Measurements from ENCODE around the gene TMEM108.

The TMEM108 gene

GRCh38 chr3:133292296-133292695 lies 254.1 kb downstream of the TMEM108 start:
- Mint-ChIP-seq H3K4me1 (no peaks in the 10 kb centered on the region), H3K27ac (ENCODE audit: low read depth) (no peak overlapping the region), H3K36me3 (ENCODE audit: insufficient read depth) (no peaks in the 10 kb centered on the region), H3K4me3 (no peak overlapping the region), H3K27me3 (peaks cover 26% of the 10 kb centered on the region), H3K9me3 (no peaks in the 10 kb centered on the region)
- ATAC-seq (replicated peaks; ENCODE audit: extremely low read depth, poor library complexity, severe bottlenecking): no peak
- no peak for DNase-seq (ENCODE audit: low spot score in 2 of 2)

GRCh38 chr3:133293397-133294110 lies 255.4 kb downstream of the TMEM108 start:
- Mint-ChIP-seq H3K36me3 (ENCODE audit: insufficient read depth) (no peaks in the 10 kb centered on the region), H3K4me1 (no peaks in the 10 kb centered on the region), H3K4me3 (no peak overlapping the region), H3K27ac (ENCODE audit: low read depth) (no peak overlapping the region), H3K9me3 (no peaks in the 10 kb centered on the region), H3K27me3 (peaks cover 26% of the 10 kb centered on the region)
- ATAC-seq (replicated peaks; ENCODE audit: extremely low read depth, poor library complexity, severe bottlenecking) (no peak), DNase-seq (ENCODE audit: low spot score in 2 of 2) (no peak)

- Mint-ChIP-seq H3K27me3 (peaks cover 23% of the 10 kb centered on the region), H3K9me3 (no peaks in the 10 kb centered on the region), H3K4me3 (no peak overlapping the region), H3K36me3 (ENCODE audit: insufficient read depth) (no peaks in the 10 kb centered on the region), H3K4me1 (no peaks in the 10 kb centered on the region), H3K27ac (ENCODE audit: low read depth) (no peak overlapping the region)
- ATAC-seq (replicated peaks; ENCODE audit: extremely low read depth, poor library complexity, severe bottlenecking) (no peak), DNase-seq (ENCODE audit: low spot score in 2 of 2) (no peak)
These were observed 256.1 kb downstream of the TMEM108 start for GRCh38 chr3:133294253-133294652.

- ATAC-seq (replicated peaks; ENCODE audit: extremely low read depth, poor library complexity, severe bottlenecking) (no peak), DNase-seq (ENCODE audit: low spot score in 2 of 2) (no peak)
- H3K9me3 Mint-ChIP-seq: no peaks in the 10 kb centered on the region
- H3K27ac Mint-ChIP-seq (ENCODE audit: low read depth): no peak overlapping the region
- H3K4me3 Mint-ChIP-seq: no peak overlapping the region
- H3K4me1 Mint-ChIP-seq: no peaks in the 10 kb centered on the region
- H3K36me3 Mint-ChIP-seq (ENCODE audit: insufficient read depth): no peaks in the 10 kb centered on the region
- peaks cover 21% of the 10 kb centered on the region for H3K27me3 Mint-ChIP-seq
These were observed 257.2 kb downstream of the TMEM108 start for GRCh38 chr3:133295199-133295901.

GRCh38 chr3:133295944-133296917 lies 258.0 kb downstream of the TMEM108 start:
- H3K27ac Mint-ChIP-seq (ENCODE audit: low read depth): no peak overlapping the region
- no peak overlapping the region for H3K4me3 Mint-ChIP-seq
- DNase-seq (ENCODE audit: low spot score in 2 of 2) (no peak), ATAC-seq (replicated peaks; ENCODE audit: extremely low read depth, poor library complexity, severe bottlenecking) (no peak)
- no peaks in the 10 kb centered on the region for H3K36me3 Mint-ChIP-seq (ENCODE audit: insufficient read depth)
- peaks cover 26% of the 10 kb centered on the region for H3K27me3 Mint-ChIP-seq
- H3K9me3 Mint-ChIP-seq: no peaks in the 10 kb centered on the region
- H3K4me1 Mint-ChIP-seq: no peaks in the 10 kb centered on the region

GRCh38 chr3:133296981-133297380 lies 258.8 kb downstream of the TMEM108 start:
- no peak for ATAC-seq (replicated peaks; ENCODE audit: extremely low read depth, poor library complexity, severe bottlenecking)
- Mint-ChIP-seq H3K27me3 (peaks cover 26% of the 10 kb centered on the region), H3K36me3 (ENCODE audit: insufficient read depth) (no peaks in the 10 kb centered on the region), H3K27ac (ENCODE audit: low read depth) (no peak overlapping the region), H3K4me3 (no peak overlapping the region), H3K9me3 (no peaks in the 10 kb centered on the region), H3K4me1 (no peaks in the 10 kb centered on the region)
- DNase-seq (ENCODE audit: low spot score in 2 of 2): no peak

- Mint-ChIP-seq H3K27me3 (peaks cover 26% of the 10 kb centered on the region), H3K4me3 (no peak overlapping the region), H3K27ac (ENCODE audit: low read depth) (no peak overlapping the region), H3K4me1 (no peaks in the 10 kb centered on the region), H3K9me3 (no peaks in the 10 kb centered on the region), H3K36me3 (ENCODE audit: insufficient read depth) (no peaks in the 10 kb centered on the region)
- no peak for ATAC-seq (replicated peaks; ENCODE audit: extremely low read depth, poor library complexity, severe bottlenecking)
- DNase-seq (ENCODE audit: low spot score in 2 of 2): no peak
These were observed 261.9 kb downstream of the TMEM108 start for GRCh38 chr3:133300102-133300501.

GRCh38 chr3:133301194-133301593 lies 263.0 kb downstream of the TMEM108 start:
- no peaks in the 10 kb centered on the region for H3K36me3 Mint-ChIP-seq (ENCODE audit: insufficient read depth)
- H3K27ac Mint-ChIP-seq (ENCODE audit: low read depth): no peak overlapping the region
- no peaks in the 10 kb centered on the region for H3K4me1 Mint-ChIP-seq
- ATAC-seq (replicated peaks; ENCODE audit: extremely low read depth, poor library complexity, severe bottlenecking): no peak
- DNase-seq (ENCODE audit: low spot score in 2 of 2): no peak
- no peak overlapping the region for H3K4me3 Mint-ChIP-seq
- no peaks in the 10 kb centered on the region for H3K9me3 Mint-ChIP-seq
- H3K27me3 Mint-ChIP-seq: peaks cover 23% of the 10 kb centered on the region

- Mint-ChIP-seq H3K9me3 (no peaks in the 10 kb centered on the region), H3K4me1 (no peaks in the 10 kb centered on the region), H3K4me3 (no peak overlapping the region), H3K27me3 (peaks cover 18% of the 10 kb centered on the region), H3K36me3 (ENCODE audit: insufficient read depth) (no peaks in the 10 kb centered on the region), H3K27ac (ENCODE audit: low read depth) (no peak overlapping the region)
- ATAC-seq (replicated peaks; ENCODE audit: extremely low read depth, poor library complexity, severe bottlenecking) (no peak), DNase-seq (ENCODE audit: low spot score in 2 of 2) (no peak)
These were observed 263.5 kb downstream of the TMEM108 start for GRCh38 chr3:133301731-133302130.

GRCh38 chr3:133303430-133303829 lies 265.2 kb downstream of the TMEM108 start:
- Mint-ChIP-seq H3K9me3 (no peaks in the 10 kb centered on the region), H3K27me3 (peaks cover 13% of the 10 kb centered on the region), H3K27ac (ENCODE audit: low read depth) (no peak overlapping the region), H3K36me3 (ENCODE audit: insufficient read depth) (no peaks in the 10 kb centered on the region), H3K4me1 (no peaks in the 10 kb centered on the region), H3K4me3 (no peak overlapping the region)
- no peak for ATAC-seq (replicated peaks; ENCODE audit: extremely low read depth, poor library complexity, severe bottlenecking)
- no peak for DNase-seq (ENCODE audit: low spot score in 2 of 2)

GRCh38 chr3:133317866-133318265 lies 279.7 kb downstream of the TMEM108 start:
- H3K4me3 Mint-ChIP-seq: no peak overlapping the region
- no peak for ATAC-seq (replicated peaks; ENCODE audit: extremely low read depth, poor library complexity, severe bottlenecking)

GRCh38 chr3:133328373-133328772 lies 290.2 kb downstream of the TMEM108 start:
- ATAC-seq (replicated peaks; ENCODE audit: extremely low read depth, poor library complexity, severe bottlenecking): no peak
- Mint-ChIP-seq H3K4me3 (no peak overlapping the region), H3K27me3 (peaks cover 3% of the 10 kb centered on the region), H3K36me3 (ENCODE audit: insufficient read depth) (no peaks in the 10 kb centered on the region), H3K9me3 (no peaks in the 10 kb centered on the region), H3K27ac (ENCODE audit: low read depth) (no peak overlapping the region), H3K4me1 (no peaks in the 10 kb centered on the region)
- no peak for DNase-seq (ENCODE audit: low spot score in 2 of 2)

More at GRCh38 chr3:133317866-133318265, 279.7 kb downstream of the TMEM108 start:
- no peak for DNase-seq (ENCODE audit: low spot score in 2 of 2)
- H3K4me1 Mint-ChIP-seq: no peaks in the 10 kb centered on the region
- H3K27me3 Mint-ChIP-seq: peaks cover 34% of the 10 kb centered on the region
- peaks cover 33% of the 10 kb centered on the region for H3K9me3 Mint-ChIP-seq
- no peaks in the 10 kb centered on the region for H3K36me3 Mint-ChIP-seq (ENCODE audit: insufficient read depth)
- no peak overlapping the region for H3K27ac Mint-ChIP-seq (ENCODE audit: low read depth)

Measured in central memory CD8-positive, alpha-beta T cell (primary cell).